WTC11 (cell line): Measurements from ENCODE around the gene FGF18. TPM values are rescaled to one million over a fixed set of nuclear protein-coding genes. Genes with fewer than 3 reads are reported as not detected.

Experiments
- ATAC-seq: fragments of 200-7000 bp; cut with Tn5 transposase; 2 replicates; pipeline ENCODE4 v1.10.0; 2021; ENCODE audit warnings: mild to moderate bottlenecking, moderate library complexity
- CTCF ChIA-PET: fragments of 300-600 bp; sonication (Branson Sonifier 250); formaldehyde crosslinking; loops from one replicate; lab custom pipeline; 2021; ENCODE audit warnings: antibody characterized with exemption; lab: Charles Lee
- POLR2A ChIA-PET: fragments of 350-600 bp; sonication (Branson Sonifier 250); formaldehyde crosslinking; loops from one replicate; lab custom pipeline; 2021; ENCODE audit warnings: antibody characterized with exemption; lab: Charles Lee
- DNase-seq: peaks from one replicate; pipeline ENCODE4 v3.0.0; 2021; ENCODE audit warnings: low spot score
- H3K27ac Mint-ChIP-seq: 2 replicates; pipeline ENCODE4 v1.8.0; 2021; ENCODE audit warnings: mixed read lengths
- H3K27me3 Mint-ChIP-seq: 2 replicates; pipeline ENCODE4 v1.8.0; 2021; ENCODE audit warnings: low read depth, mild to moderate bottlenecking, moderate library complexity, mixed read lengths
- H3K36me3 Mint-ChIP-seq: 2 replicates; pipeline ENCODE4 v1.8.0; 2021; ENCODE audit warnings: mixed read lengths
- H3K4me1 Mint-ChIP-seq: 2 replicates; pipeline ENCODE4 v1.8.0; 2022; ENCODE audit warnings: mixed read lengths
- H3K4me3 Mint-ChIP-seq: 2 replicates; pipeline ENCODE4 v1.8.0; 2021; ENCODE audit warnings: mild to moderate bottlenecking, moderate library complexity, mixed read lengths
- H3K9me3 Mint-ChIP-seq: 2 replicates; pipeline ENCODE4 v1.8.0; 2021; ENCODE audit warnings: mixed read lengths
- FOXJ3 ChIP-seq: sonication (generic); formaldehyde crosslinking; IDR thresholded peaks from 2 replicates; pipeline ENCODE4 v1.9.0; 2021; ENCODE audit warnings: missing genetic modification reagents, mild to moderate bottlenecking, borderline replicate concordance
- GRHL2 ChIP-seq: fragments of 250-450 bp; sonication (Bioruptor Pico); IDR thresholded peaks from 2 replicates; pipeline ENCODE4 v1.8.0; 2022; ENCODE audit warnings: mild to moderate bottlenecking, moderate library complexity; ENCODE audit not compliant: insufficient replicate concordance, severe bottlenecking
- GTF2I ChIP-seq: fragments of 250-450 bp; sonication (Bioruptor Pico); conservative IDR thresholded peaks from 2 replicates; pipeline ENCODE4 v1.4.0; 2021; ENCODE audit warnings: mild to moderate bottlenecking
- JAZF1 ChIP-seq: fragments of 250-450 bp; sonication (Bioruptor Pico); IDR thresholded peaks from 2 replicates; pipeline ENCODE4 v1.9.0; 2021; ENCODE audit warnings: moderate library complexity, mild to moderate bottlenecking, inconsistent platforms
- KAT7 ChIP-seq: sonication (generic); formaldehyde crosslinking; IDR thresholded peaks from 2 replicates; pipeline ENCODE4 v1.8.1; 2023; ENCODE audit warnings: missing genetic modification reagents, mild to moderate bottlenecking, borderline replicate concordance
- MLX ChIP-seq: sonication (generic); formaldehyde crosslinking; IDR thresholded peaks from 2 replicates; pipeline ENCODE4 v1.8.1; 2023; ENCODE audit warnings: mild to moderate bottlenecking, missing genetic modification reagents, moderate library complexity
- NFE2L1 ChIP-seq: sonication (generic); formaldehyde crosslinking; IDR thresholded peaks from 2 replicates; pipeline ENCODE4 v1.8.1; 2023; ENCODE audit warnings: missing genetic modification reagents
- NFYB ChIP-seq: sonication (generic); formaldehyde crosslinking; conservative IDR thresholded peaks from 2 replicates; pipeline ENCODE4 v1.8.0; 2022; ENCODE audit warnings: low read depth, missing genetic modification reagents
- NR1H2 ChIP-seq: sonication (generic); formaldehyde crosslinking; IDR thresholded peaks from 2 replicates; pipeline ENCODE4 v1.9.0; 2021; ENCODE audit warnings: mild to moderate bottlenecking, moderate library complexity, missing genetic modification reagents
- NR2C2 ChIP-seq: sonication (generic); formaldehyde crosslinking; IDR thresholded peaks from 2 replicates; pipeline ENCODE4 v1.8.0; 2022; ENCODE audit warnings: mild to moderate bottlenecking, missing genetic modification reagents
- OVOL2 ChIP-seq: fragments of 250-450 bp; sonication (Bioruptor Pico); IDR thresholded peaks from 2 replicates; pipeline ENCODE4 v1.9.0; 2021; ENCODE audit warnings: mild to moderate bottlenecking, borderline replicate concordance
- SMAD3 ChIP-seq: sonication (generic); formaldehyde crosslinking; IDR thresholded peaks from 2 replicates; pipeline ENCODE4 v1.8.0; 2022; ENCODE audit warnings: missing genetic modification reagents, mild to moderate bottlenecking, borderline replicate concordance
- SMAD4 ChIP-seq: sonication (generic); formaldehyde crosslinking; IDR thresholded peaks from 2 replicates; pipeline ENCODE4 v1.8.0; 2022; ENCODE audit warnings: mild to moderate bottlenecking, missing genetic modification reagents
- SOX15 ChIP-seq: fragments of 250-450 bp; sonication (Bioruptor Pico); IDR thresholded peaks from 2 replicates; pipeline ENCODE4 v1.9.0; 2021; ENCODE audit warnings: mild to moderate bottlenecking
- TEAD1 ChIP-seq: sonication (generic); formaldehyde crosslinking; IDR thresholded peaks from 2 replicates; pipeline ENCODE4 v1.8.0; 2022; ENCODE audit warnings: mild to moderate bottlenecking, missing genetic modification reagents
- USF1 ChIP-seq: sonication (generic); formaldehyde crosslinking; IDR thresholded peaks from 2 replicates; pipeline ENCODE4 v1.8.0; 2022; ENCODE audit warnings: mild to moderate bottlenecking, missing genetic modification reagents
- ZNF232 ChIP-seq: sonication (generic); formaldehyde crosslinking; IDR thresholded peaks from 2 replicates; pipeline ENCODE4 v1.8.0; 2022; ENCODE audit warnings: mild to moderate bottlenecking, missing genetic modification reagents
- ZNF416 ChIP-seq: fragments of 250-450 bp; sonication (Bioruptor Pico); IDR thresholded peaks from 2 replicates; pipeline ENCODE4 v1.9.0; 2021; ENCODE audit warnings: mild to moderate bottlenecking, inconsistent platforms
- ZNF423 ChIP-seq: fragments of 250-450 bp; sonication (Bioruptor Pico); IDR thresholded peaks from 2 replicates; pipeline ENCODE4 v2.1.2; 2022; ENCODE audit warnings: mild to moderate bottlenecking, moderate library complexity
- ZNF425 ChIP-seq: fragments of 250-450 bp; sonication (Bioruptor Pico); conservative IDR thresholded peaks from 2 replicates; pipeline ENCODE4 v1.9.0; 2021; ENCODE audit warnings: mild to moderate bottlenecking
- total RNA-seq: library from RNA; stranded (reverse); gene quantifications from 3 replicates; pipeline ENCODE4 v1.2.3, GENCODE V29; 2021
- TF ChIP-seq, protein P1 (sequence below): sonication (generic); formaldehyde crosslinking; IDR thresholded peaks from 2 replicates; pipeline ENCODE4 v1.8.1; 2022; ENCODE audit warnings: low read depth, mild to moderate bottlenecking, moderate library complexity, missing genetic modification reagents, borderline replicate concordance
- TF ChIP-seq, protein P2 (sequence below): fragments of 250-450 bp; sonication (Bioruptor Pico); IDR thresholded peaks from 2 replicates; pipeline ENCODE4 v1.8.0; 2021; ENCODE audit warnings: mild to moderate bottlenecking
- TF ChIP-seq, protein P3 (sequence below): fragments of 250-450 bp; sonication (Bioruptor Pico); IDR thresholded peaks from 2 replicates; pipeline ENCODE4 v1.9.0; 2021; ENCODE audit warnings: mild to moderate bottlenecking

The FGF18 gene
- total RNA-seq, 1 experiment from 2014 or later, result 0.72 TPM

DNA sequence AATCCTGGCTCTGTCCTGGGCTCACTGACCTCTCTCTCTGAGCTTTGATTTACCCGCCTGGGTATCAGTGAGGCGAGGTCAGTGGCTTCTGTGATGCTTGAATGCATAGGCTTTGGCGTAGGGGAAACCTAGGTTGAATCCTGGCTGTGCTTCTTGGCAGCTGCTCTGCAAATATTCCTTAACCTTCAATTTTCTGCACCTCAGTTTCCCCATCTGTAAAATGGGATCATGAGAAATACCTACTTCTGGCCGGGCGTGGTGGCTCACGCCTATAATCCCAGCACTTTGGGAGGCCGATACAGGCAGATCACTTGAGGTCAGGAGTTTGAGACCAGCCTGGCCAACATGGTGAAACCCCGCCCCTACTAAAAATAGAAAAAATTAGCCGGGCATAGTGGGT, 7.2 kb downstream of the FGF18 start (continued):
- TF ChIP-seq, protein P1, sequence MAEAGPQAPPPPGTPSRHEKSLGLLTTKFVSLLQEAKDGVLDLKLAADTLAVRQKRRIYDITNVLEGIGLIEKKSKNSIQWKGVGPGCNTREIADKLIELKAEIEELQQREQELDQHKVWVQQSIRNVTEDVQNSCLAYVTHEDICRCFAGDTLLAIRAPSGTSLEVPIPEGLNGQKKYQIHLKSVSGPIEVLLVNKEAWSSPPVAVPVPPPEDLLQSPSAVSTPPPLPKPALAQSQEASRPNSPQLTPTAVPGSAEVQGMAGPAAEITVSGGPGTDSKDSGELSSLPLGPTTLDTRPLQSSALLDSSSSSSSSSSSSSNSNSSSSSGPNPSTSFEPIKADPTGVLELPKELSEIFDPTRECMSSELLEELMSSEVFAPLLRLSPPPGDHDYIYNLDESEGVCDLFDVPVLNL (CRISPR knock-in tag), result no peak
- TF ChIP-seq ZNF423, result no peak
- no peak for TF ChIP-seq USF1 (CRISPR knock-in tag)
- no peak for TF ChIP-seq NR2C2 (CRISPR knock-in tag)
- no peak for TF ChIP-seq GRHL2 (CRISPR knock-in tag)
- TF ChIP-seq NR1H2 (CRISPR knock-in tag), result no peak
- no peak for TF ChIP-seq KAT7
- TF ChIP-seq, all 79 proteins: peak for 0

DNA sequence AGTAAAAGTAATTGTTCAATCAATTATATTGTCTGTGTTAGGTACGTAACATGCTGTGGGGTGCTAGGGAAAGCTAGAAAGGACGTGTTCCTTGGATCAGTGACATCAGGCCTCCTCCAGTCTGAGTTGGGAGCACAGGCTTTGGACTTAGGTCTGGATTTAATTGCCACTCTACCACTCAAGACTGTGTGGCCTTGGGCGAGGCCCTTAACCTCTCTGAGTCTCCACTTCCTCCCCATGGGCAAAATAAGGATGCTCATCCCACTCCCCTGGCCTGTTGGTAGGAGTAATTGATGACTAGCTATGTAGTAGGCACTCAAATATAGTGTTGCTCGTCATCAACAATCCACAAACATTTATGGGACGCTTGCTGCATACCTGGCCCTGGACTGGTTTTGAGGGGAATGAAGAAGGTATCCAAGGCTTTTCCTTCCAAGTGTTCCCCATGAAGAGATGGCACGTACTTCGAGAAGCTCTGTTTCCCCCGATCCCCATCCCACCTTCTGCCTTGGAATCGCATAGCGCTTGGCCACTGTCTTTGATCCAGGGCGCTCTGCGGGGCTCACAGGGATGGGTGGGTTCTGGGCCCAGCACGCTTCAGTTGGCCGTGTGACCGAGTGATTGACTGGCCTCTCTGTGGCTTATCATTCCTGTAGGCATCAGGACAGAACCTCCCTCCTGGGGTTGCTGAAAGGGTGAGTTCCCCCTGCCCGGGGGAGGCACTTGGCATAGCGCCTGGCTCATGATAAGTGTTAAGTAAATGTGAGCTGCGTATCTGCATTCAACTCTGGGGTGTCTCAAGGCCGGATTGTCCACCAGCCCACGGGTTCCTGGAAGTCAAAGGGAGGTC, 8.1 kb downstream of the FGF18 start:
- Mint-ChIP-seq H3K9me3 (no peaks in the 10 kb centered on the region), H3K4me1 (peaks cover 16% of the 10 kb centered on the region), H3K27ac (no peak overlapping the region), H3K36me3 (no peaks in the 10 kb centered on the region), H3K4me3 (no peak overlapping the region), H3K27me3 (peaks cover 7% of the 10 kb centered on the region)
- ATAC-seq (no peak), DNase-seq (no peak)
- TF ChIP-seq JAZF1 (CRISPR knock-in tag) (no peak), TEAD1 (no peak), FOXJ3 (CRISPR knock-in tag) (no peak), SMAD4 (CRISPR knock-in tag) (no peak), SMAD3 (CRISPR knock-in tag) (no peak), NFYB (no peak), SOX15 (CRISPR knock-in tag) (no peak)
- POLR2A ChIA-PET, result no interaction called here
- CTCF ChIA-PET, result interaction anchor here (1.5 to 2.5 kb wide), 2 partner anchors 9 to 26 kb away, joined by 3 to 12 read pairs; partner anchors contain the start of gene FGF18

DNA sequence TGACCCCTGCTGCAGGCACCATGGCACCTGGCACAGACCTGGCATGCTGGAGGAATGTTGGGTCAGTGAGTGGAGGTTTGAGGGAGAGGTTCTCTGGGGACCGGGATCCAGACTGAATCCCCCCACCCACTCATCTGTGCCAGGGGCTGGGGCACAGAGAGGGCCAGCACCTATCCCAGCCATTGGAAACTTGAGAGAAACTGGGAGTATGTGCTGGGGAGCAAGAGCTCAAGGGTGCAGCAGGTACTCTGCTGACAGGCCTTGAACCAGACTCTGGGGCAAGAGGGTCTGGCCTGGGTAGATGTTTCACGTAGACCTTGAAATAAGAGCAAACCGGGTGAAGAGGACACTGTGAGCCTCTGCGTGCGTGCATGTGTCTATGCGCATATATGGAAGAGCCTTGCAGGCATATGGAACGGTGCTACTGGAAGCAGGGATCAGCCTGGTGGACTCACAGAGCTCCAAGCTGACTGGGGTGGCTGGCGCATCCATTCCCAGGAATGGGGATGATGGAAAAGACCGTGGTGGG, 8.8 kb downstream of the FGF18 start:
- CTCF ChIA-PET, result interaction anchor here (2.5 kb wide), 1 partner anchor 9 kb away, joined by 12 read pairs; the partner anchor contains the start of gene FGF18
- ATAC-seq (no peak), DNase-seq (no peak)
- POLR2A ChIA-PET, result no interaction called here
- H3K27ac Mint-ChIP-seq, result no peak overlapping the region; the same call in 1 of the 2 replicates
- H3K36me3 Mint-ChIP-seq, result no peaks in the 10 kb centered on the region
- H3K4me1 Mint-ChIP-seq, result peaks cover 17% of the 10 kb centered on the region
- no peaks in the 10 kb centered on the region; the same call in 1 of the 2 replicates for H3K27me3 Mint-ChIP-seq
- H3K9me3 Mint-ChIP-seq, result no peaks in the 10 kb centered on the region
- no peak overlapping the region for H3K4me3 Mint-ChIP-seq
- TF ChIP-seq MLX (CRISPR knock-in tag) (no peak), NFE2L1 (no peak), ZNF416 (CRISPR knock-in tag) (no peak), GTF2I (no peak), OVOL2 (CRISPR knock-in tag) (no peak), ZNF232 (CRISPR knock-in tag) (no peak), ZNF425 (CRISPR knock-in tag) (no peak)
- TF ChIP-seq, protein P2, sequence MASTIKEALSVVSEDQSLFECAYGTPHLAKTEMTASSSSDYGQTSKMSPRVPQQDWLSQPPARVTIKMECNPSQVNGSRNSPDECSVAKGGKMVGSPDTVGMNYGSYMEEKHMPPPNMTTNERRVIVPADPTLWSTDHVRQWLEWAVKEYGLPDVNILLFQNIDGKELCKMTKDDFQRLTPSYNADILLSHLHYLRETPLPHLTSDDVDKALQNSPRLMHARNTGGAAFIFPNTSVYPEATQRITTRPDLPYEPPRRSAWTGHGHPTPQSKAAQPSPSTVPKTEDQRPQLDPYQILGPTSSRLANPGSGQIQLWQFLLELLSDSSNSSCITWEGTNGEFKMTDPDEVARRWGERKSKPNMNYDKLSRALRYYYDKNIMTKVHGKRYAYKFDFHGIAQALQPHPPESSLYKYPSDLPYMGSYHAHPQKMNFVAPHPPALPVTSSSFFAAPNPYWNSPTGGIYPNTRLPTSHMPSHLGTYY, result no peak
- TF ChIP-seq, protein P1 (CRISPR knock-in tag), result no peak
- TF ChIP-seq, protein P3, sequence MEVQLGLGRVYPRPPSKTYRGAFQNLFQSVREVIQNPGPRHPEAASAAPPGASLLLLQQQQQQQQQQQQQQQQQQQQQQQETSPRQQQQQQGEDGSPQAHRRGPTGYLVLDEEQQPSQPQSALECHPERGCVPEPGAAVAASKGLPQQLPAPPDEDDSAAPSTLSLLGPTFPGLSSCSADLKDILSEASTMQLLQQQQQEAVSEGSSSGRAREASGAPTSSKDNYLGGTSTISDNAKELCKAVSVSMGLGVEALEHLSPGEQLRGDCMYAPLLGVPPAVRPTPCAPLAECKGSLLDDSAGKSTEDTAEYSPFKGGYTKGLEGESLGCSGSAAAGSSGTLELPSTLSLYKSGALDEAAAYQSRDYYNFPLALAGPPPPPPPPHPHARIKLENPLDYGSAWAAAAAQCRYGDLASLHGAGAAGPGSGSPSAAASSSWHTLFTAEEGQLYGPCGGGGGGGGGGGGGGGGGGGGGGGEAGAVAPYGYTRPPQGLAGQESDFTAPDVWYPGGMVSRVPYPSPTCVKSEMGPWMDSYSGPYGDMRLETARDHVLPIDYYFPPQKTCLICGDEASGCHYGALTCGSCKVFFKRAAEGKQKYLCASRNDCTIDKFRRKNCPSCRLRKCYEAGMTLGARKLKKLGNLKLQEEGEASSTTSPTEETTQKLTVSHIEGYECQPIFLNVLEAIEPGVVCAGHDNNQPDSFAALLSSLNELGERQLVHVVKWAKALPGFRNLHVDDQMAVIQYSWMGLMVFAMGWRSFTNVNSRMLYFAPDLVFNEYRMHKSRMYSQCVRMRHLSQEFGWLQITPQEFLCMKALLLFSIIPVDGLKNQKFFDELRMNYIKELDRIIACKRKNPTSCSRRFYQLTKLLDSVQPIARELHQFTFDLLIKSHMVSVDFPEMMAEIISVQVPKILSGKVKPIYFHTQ, result no peak
